ENCODE data around the gene RIC8B.

The RIC8B gene

DNA sequence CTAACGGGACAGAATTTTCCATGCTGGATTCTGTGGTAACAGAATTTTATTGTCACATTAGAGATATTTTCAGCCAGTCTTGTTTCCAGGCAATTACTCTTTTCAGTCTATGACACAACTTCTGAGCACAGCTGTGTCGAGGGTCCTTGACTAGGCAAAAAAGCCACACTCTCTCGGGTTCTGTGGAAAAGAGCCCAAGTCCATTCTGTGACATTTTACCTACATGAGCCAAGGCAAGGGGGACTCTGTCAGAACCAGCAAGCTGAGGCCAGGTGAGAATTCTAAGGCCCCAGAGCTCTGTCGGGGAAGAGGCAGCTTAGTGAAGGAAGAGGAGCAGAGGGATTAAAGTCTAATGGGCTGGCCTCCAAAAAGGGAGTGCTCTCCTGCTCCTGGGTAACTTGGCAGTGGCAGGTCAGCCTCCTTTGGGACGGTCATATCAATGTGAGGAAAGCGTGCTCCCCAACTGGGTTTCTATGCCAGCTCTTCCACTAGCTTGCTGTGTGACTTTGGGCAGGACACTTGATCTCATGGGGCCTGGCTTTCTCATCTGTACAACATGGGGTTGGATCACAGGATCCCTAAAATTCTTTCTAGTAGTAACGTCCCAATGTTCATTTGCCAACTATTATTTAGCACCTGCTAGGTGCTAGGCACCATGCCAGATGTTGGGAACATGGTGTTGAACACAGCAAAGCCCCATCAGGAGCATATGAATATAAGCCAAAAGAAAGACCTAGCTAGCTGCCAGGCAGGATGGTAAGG, 16.0 kb upstream of the RIC8B start:
- no peak for DNase-seq

DNA sequence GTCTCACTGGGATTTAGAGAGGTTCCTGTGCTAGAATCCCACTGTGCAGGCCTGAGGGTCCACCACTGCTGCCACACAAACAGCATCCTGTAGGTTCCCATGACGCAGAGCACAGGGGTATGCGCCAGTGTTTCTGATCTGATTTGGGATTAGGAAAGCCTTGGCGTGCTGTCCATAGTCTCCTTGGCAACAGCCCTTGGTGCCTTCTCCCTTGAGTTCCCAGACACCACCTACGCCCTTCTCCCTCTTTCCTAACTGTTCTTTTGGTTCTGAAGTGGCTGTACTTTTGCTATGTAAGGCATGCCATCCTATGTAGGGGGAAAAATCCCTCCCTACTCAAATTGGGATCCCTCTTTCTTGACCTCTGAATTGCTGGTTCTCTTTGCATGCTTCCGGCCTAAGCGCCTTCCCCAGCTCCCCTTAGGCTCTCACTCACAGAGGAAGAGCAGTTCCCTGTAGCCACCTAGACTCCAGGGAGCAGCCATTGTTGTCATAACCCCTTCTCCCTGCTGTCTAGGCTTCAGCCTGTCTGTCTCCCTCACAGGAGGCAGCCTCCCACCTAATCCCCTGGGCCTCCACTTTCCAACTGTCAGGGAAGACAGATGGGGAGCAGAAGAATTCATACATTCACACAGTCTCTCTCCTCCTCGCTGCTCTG, 14.8 kb upstream of the RIC8B start:
- no peak for DNase-seq

DNA sequence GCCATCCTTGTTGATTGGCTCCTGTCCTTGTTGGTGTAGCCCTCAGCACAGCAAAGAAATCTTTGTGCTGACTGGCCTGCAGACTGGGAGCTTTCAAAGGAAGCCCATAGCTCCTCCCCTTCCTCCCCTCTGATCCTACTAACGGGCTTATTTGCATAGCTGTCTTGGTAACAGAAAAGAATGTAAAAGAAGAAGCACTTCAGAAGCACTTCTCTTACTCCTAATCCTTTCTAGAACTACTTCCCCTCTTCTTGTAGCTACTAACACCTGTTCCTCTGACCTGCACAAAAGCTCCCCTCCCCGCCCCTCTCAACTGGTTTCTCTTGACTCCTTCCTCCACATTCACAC, 14.3 kb upstream of the RIC8B start:
- peak; percentile 97 for DNase-seq

DNA sequence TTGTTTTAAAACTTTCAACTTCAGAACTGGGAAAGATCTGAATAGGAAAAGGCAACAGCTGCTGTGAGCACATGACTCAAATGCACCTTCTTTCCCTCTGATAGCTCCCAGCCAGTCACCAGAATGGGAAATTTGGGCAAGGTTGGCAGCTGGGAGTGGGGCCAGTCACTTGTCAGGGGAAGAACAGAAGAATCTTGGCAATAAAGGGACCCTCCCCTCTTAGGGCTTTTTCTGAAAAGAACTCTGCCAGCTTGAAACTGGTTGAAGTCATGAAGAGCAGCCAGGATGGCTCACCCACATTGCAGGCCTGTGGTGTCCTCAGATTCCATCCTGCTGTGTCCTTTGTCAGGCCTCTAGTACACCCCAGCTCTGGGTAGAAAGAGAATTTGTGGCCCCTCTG, 10.3 kb upstream of the RIC8B start:
- no peak for DNase-seq

DNA sequence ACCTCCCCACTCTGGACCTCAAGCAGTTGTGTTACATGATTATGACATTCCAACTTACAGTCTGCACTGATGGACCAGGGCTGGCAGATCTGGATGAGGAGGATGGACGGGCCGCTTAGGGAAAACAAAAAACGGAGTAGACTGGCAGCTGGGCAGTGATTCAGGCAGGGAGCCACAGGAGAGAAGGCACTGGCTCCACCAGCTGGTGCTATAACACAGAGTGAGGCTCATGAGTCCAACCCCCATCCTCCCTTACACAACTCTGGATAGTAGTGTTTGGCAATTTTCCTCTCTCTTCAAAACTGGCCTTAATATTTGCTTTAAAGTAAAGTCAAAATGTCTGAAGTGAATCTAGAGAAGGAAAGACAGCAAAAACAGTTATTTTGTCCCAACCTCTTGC, 9.7 kb upstream of the RIC8B start:
- peak; percentile 41 for DNase-seq

DNA sequence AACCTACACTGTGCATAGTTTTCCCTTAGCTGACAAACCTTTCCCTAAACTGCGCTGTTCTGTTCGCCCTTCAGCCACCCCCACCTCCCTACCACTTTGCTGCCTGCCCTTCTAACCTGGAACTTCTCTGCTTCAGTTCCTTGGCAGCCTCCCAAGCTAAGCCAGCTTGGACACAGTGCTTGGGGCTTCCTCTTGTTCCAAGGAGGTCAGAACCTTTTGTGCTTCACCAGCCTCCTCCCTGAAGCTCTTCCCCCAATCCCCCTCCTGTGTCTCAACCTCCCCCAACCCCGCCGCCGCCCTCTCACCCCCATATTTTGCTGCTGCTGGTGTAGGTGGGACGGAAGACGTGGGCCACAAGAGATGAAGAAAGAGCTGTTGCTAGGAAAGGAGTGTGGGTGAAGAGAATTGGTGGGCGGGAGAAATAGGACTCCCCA, 8.1 kb upstream of the RIC8B start:
- no peak for DNase-seq

DNA sequence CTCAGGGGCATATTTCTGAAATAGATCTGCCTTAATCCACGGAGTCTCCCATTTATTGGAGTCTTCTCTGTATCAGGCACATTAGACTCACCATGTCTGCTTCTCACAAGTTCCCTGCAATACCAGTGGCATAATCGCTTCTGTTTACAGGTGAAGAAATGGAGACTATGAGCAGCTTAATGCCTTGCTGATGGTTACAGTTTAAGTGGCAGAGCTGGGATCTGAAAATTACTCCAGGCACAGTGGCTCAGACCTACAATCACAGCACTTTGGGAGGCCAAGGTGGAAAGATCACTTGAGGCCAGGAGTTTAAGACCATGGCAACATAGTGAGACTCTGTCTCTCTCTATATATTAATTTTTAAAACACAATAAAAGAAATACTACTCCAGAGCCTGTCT, 7.3 kb upstream of the RIC8B start:
- DNase-seq, result no peak

DNA sequence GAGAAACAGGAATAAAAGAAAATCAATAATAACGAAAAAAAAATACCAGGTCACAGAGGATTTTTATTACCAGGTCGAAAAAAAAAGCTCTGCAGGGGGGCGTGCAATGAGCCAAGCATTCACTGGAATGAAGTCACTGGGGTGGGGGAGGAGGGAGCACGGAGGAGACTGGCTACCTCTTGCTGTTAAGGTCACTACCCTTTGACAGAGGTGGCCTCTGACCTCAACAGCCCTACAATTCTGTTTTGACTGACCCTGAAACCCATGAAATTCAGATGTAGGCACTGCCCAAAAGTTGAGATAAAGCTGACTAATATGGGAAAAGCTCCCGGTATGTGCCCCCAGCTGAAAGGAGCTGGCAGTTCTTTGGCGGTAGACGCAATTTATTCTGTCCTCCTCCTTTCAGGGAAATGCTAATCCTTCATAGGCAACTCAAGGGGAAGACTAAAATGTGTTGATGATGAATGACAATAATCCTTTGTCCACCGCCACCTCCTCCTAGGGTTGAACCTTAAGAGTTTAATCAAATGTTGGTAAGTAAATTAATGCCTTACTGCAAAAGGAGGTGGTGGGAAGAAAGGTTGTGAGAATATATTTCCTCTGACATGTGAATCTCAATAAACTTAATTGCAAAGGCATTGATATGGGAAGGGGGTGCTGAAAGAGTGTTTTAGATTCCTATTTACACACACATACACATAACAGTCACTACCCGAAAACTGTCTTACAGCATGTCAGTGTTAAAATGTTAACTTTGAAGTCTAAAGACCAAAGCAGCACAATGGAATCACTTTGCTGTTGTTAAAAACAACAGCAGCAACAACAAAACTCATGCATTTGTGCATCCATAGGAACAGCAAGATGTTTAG, 6.3 kb upstream of the RIC8B start:
- no peak for DNase-seq

DNA sequence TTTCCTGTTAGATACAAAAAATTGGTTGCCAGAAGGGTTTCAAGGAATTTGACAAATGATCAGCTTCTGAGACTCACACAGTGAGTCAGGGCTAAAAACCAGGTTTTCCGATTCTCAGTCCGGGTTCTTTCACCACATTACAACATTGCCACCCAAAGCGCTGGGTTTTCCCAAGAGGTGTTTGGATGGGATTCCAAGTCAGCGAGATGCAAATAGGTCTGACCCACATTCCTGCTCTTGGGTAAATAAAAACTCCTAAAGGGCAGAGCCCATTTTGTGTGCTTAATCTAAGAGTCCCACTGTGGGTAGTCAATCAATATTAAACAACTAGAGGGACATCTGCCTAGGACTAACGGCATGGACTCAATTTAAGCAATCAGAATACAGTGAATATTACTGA, 5.4 kb upstream of the RIC8B start:
- no peak for DNase-seq

DNA sequence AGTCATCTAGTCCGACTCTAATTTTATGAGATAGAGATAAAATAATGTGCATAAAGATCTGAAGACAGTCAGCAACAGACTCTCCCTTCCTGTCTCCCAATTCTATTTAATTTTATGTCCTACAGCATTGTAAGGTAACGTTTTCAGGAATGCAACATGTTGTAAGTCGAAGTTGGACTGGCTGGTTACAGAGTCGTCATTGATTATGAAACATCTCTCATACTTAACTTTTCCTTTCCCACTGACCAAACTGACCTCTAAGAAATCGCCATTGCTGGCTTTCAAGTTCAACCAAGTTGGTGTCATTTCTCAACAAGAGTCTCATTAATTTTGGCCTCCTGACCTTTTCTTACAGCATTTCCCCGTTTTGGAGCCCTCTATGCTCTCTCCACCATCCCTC, 4.9 kb upstream of the RIC8B start:
- DNase-seq, result peak; percentile 20

DNA sequence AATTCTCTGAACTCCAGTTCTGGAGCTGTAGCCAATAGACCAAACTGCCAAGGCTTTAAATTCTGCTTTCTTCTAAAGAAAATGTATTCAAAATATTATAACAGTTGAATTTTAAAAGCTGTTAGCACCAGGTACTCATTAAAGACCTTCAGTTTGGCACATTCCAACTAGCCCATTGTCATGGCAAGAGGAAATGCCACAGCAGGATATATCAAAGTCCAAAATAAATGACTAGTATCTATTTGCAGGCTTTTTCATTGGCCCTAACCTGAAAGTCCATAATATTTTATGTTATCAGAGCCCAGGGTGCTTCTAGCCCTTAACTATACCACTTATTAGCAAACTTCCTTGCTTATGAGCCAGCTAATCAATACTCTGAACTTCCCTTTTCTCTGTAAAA, 3.1 kb upstream of the RIC8B start:
- no peak for DNase-seq

DNA sequence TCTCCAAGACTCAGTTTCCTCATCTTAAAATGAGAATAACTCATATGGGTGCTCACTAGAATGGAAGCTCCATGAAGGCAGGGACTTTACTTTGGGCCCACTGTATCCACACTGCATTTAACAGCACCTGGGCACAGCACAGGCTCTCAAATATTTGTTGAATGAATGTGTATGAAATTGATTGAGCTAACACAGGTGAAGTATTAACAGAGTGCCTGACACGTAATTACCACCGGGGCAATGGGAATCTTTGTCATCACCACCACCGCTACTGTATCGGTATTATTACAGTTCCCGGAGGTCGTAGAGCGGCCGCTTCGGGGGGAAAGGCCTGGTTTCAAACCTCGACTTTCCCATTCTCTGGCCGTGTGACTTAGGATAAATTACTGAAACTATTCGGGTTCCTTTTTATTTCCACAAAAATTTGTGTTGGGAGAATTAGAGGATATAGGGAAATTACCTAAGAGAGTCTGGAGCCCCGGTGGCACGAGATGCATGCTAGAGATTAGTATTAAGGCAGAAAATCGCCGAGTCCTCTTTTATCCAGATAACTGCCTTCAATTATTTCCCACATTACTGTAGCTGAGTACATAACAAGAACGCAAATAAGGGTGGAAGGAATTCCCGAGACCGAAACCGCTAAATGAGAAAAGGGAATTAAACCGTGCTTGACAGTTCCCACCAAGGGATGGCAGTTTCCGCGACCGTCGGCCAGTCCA, 1.0 kb upstream of the RIC8B start:
- DNase-seq, result no peak

DNA sequence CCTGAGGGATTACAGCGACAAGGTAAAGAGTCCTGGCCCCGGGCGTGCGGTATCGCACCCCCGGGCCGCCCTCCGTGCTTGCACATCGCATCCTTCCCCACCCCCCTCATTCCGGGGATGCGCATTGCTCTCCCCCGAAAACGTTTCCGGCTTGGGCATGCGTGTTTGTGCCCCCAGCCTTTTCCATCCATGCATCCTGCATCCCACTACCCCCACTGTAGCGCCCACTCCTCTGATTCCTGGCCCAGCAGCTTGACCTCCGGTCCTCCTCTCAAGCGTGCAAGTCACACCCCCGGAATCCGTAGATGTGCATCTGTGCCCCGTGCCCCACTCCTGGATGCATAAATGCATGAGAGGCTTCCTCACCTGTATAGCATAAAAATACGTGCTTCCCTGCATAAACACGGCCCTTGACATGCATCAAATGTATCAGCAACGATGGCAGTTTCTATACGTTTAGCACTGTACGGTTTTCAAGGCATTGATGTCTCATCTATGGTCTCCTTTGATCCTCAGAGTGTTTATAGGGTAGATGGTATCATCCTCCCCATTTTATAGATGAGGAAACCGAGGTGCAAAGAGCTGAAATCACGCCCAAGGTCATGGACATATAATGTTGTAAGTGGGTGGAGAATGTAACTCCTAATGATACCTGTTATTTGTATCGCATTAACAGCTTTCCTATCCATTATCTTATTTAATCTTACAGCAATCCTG, 484 bp downstream of the RIC8B start:
- DNase-seq, result no peak

DNA sequence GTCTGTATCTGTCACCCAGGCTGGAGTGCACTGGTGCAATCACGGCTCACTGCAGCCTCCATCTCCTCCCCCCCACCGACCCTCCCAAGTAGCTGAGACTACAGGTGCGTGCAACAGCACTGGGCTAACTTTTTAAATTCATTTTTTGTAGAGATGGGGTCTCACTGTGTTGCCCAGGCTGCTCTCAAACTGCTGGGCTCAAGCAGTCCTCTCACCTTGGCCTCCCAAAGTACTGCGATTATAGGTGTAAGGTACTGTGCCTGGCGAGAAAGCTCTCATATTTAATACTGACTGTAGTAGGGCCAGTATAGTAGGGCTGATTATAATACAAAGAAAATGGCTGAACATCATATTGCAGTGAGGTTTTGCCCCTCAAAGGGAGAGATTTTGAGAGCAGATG, 2.4 kb downstream of the RIC8B start:
- DNase-seq, result no peak

DNA sequence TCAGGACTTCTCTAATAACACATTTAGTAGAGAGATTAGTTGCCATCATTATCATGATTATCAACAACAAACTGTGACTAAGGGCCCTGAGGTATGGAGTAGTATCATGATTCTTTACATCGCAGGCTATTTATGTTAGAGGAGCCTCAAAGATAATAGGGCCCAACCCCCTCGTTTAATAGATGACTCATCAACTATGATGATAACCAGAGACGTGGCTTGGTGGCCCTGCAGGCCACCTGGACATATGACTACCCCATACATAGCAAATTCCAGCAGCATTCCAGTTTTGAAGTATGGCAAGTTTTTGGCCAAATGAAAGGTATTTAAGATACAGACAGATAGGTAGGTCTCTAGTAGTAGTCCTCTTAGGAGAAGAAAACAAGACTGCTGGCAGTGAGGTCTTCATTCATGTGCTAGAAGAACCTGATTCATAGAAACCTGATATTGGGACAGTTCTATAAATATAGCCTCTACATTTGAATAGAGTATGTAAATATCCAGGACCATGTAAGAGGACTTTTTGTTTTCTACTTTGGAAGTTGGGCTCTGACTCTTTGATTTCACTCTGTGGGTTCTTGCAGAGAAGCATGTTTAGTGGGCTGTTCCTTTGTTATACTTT, 5.6 kb downstream of the RIC8B start:
- no peak for DNase-seq

DNA sequence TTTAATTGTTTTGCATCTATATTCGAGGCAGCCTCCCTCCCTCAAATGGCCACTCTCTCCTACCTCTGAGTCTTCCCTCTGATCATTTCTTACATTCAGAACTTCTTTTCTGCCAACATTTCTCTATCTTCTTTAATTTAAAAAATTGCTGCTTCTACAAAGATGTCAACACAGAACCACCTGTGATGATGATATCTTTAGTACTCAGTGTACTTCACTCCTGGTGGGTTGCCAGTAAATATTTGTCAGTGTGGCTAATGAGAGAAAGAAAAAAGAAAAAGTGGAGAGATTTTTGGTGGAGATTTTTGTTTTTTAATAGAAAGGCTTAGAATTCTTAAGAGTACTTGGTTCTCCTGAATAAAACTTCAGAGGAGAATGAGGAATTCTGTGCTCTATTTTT, 8.1 kb downstream of the RIC8B start:
- DNase-seq, result no peak

DNA sequence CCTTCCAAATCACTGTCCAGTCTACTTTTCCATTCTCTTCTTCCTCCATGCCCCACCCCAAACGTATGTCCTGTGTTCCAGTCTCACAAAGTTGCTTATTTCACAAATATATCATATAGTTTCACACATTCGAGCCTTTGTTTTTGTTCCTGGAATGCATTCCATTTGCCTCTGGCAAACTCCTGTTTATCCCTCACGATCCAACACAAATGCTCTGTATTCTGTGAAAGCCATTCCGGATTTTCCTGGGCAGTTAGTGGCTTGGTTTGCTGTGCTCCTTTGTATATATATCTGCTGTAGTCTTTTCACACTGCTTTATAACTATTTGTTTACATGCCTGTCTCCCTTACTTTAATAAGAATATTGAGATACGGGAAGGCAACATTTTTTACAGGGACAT, 9.0 kb downstream of the RIC8B start:
- no peak for DNase-seq

DNA sequence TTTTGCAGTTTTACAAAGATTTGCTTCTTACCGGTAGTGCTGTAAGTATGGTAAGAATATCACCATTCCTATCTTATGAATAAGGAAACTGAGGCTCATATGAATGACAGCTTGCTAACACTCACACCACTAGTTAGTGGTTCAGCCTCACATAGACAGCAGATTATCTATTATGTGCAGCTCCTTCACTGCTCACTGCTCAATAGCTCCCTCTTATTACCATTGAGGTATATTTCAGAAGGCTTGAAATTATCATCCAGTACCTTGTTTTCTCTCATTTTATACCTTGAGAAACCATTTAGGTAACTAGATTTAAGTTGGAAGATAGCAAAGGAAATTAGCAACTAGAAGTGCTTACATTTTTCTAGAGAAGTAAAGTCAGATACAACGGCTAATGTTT, 15.5 kb downstream of the RIC8B start:
- no peak for DNase-seq

DNA sequence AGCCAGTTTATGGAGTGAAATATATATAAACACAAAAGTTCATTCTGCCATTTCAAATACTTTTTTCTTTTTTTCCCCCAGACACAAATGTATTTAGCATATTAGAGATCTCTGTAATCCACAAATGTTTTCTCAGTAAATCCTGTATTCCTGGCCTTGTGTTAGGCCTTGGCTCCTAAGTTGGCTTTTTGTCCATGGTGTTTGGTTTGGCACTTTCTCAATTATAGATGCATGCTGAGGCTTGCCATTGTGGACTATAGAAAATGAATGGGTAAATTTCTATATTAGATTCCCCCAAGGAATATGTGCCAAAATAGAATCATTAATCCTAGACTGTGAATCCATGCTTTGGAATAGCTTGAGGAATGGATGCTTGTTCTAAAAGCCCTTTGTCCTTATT, 17.0 kb downstream of the RIC8B start:
- no peak for DNase-seq

DNA sequence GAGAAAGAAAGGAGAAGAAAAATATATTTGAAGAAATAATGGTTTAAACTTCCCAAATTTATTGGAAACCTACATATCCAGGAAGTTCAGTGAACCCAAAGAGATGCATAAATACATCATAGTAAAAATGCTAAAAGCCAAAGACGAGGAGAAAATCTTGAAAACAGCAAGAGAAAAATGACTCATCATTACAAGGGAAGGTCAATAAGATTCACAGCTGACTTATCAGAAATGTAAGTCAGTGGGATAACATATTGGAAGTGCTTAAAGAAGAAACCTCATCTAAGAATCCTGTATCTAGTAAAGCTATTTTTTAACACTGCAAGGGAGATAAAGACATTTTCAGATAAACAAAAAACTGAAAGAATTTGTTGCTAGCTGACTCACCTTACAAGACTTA, 19.9 kb downstream of the RIC8B start:
- DNase-seq, result no peak

DNA sequence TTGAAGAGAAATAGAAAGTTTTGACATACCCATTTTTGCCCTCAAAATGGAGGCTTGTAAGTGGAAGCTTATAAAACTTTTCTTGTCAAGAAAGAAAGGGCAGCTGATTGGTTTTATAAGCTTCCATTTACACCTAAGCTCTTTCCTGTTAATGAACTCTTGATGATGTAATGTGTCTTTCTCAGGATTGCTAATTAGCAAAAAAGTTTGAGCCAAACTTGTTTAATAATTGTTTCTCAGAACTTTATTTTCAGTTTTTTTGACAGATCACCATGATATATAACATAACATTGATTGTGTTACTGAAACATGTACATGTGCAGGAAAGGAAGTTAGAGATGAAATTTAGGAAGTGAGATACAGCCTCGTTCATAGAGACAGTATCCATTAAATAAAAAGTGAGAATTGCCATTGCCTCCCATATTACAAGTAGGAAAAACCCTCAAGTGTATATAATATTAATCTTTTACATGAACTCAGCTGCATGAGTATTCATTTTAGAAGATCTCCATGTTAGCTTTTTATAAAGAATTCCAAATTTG, 26.8 kb downstream of the RIC8B start:
- DNase-seq, result peak; percentile 43

Data from MV-4-11 (cell line).